IPS-NIHi7 (cell line): ENCODE data around the gene RAVER1.
A peak's percentile ranks its signal among the peaks of the same experiment; 100 is the strongest.

ENCODE experiments used
- DNase-seq: peaks from one replicate; pipeline ENCODE4 v3.0.0; 2012; ENCODE audit warnings: mixed read lengths; ENCODE audit errors: extremely low spot score

Gene RAVER1

DNA sequence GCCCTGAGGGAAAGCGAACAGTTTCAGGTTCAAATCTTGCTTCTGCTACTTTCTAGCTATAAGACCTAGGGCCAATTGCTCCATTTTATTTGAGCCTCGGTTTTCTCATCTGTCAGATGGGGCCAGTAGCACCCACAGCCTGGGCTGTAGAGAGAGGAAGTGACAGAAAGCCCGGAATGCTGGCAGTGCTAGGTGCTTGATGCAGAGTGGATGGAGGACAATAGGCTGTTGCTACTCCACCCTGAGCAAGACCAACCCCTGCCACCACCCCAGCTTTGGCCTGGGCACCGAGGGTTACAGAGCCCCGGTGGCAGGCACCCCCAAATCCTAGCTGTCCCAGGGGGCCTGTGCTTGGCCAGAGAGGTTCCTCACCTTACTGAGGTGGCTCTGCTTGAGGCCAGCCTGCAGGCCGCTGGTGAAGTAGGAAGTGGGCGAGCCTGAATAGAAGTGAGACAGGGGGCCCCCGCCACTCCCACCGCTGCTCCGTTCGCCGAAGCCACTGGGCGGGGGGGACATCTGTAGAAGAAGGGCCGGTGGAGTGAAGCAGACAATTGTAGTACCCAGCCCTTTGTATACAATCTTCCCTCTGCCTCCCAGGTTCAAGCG is 15.4 kb downstream of the RAVER1 start:
- DNase-seq: no peak

- no peak for DNase-seq
Observed at GRCh38 chr19:10317045-10317856, 16.1 kb downstream of the RAVER1 start.

- no peak for DNase-seq
Observed at GRCh38 chr19:10316229-10317044, 16.9 kb downstream of the RAVER1 start.

DNA sequence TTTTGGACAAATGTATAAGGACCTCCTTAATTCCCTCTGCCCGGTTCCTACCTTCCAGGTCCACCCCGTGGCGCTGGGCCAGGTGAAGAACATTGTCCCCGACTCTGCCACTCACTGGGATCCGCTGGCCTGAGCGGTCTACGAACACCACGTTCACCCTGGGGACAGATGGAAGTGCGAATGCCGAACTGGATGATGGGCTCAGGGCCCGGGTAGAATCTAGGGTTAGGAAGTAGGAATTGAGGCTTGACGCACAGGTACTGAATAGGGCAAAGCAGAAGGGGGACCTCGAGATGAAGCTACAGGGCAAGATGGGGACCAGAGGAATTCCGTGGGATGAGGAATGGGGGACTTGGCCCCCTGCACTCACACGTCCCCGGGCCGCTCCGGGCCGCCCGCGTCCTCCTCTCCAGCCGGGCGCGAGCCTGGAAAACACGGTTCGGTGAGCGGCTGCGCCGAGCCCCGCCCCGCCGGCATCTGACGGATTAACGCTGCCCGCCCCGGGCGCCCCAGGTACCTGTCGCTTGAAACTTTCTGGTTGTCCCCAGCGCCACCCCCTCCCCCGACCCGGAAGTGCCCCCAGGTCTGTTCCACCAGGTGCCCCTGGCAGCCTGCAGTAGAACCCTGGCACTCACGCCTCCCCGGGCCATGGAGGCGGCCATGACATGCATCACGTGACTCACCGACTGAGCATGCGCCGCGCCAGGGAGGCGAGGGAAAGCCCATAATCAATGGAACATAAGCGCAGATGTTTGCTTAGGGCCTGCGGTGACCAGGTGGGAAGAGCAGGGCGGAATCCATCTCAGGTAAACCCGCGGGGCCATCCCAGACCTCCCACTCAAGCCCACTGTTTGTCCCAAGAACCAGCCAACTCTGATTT is 17.8 kb downstream of the RAVER1 start, which contains the start of gene FDX2:
Gene FDX2, minus strand, starts transcription at position 681 of the 880 bp plus-strand sequence. Its CDS starts 19 bp downstream, at position 662.
- DNase-seq: peak; percentile 95

GRCh38 chr19:10309423-10309822 is 23.9 kb downstream of the RAVER1 start, which contains the start of gene ZGLP1:
Gene ZGLP1 (minus strand): TSS chr19:10309815.
- DNase-seq: no peak

DNA sequence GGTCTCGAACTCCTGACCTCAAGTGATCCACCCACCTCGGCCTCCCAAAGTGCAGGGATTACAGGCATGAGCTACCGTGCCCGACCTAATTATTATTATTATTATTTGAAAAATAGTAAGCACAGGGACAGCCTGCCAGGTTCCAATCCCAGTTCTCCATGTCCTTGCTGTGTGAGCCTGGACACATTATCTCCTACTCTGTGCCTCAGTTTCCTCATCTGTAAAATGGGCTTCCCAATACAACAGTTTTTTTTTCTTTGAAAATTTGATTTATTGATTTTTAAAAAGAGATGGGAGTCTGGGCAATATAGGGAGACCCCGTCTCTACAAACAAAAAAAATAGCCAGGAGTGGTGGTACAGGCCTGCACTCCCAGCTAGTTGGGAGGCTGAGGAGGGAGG is 27.0 kb downstream of the RAVER1 start:
- DNase-seq: no peak

- DNase-seq: no peak
Observed at GRCh38 chr19:10305139-10305806, 28.1 kb downstream of the RAVER1 start.

DNA sequence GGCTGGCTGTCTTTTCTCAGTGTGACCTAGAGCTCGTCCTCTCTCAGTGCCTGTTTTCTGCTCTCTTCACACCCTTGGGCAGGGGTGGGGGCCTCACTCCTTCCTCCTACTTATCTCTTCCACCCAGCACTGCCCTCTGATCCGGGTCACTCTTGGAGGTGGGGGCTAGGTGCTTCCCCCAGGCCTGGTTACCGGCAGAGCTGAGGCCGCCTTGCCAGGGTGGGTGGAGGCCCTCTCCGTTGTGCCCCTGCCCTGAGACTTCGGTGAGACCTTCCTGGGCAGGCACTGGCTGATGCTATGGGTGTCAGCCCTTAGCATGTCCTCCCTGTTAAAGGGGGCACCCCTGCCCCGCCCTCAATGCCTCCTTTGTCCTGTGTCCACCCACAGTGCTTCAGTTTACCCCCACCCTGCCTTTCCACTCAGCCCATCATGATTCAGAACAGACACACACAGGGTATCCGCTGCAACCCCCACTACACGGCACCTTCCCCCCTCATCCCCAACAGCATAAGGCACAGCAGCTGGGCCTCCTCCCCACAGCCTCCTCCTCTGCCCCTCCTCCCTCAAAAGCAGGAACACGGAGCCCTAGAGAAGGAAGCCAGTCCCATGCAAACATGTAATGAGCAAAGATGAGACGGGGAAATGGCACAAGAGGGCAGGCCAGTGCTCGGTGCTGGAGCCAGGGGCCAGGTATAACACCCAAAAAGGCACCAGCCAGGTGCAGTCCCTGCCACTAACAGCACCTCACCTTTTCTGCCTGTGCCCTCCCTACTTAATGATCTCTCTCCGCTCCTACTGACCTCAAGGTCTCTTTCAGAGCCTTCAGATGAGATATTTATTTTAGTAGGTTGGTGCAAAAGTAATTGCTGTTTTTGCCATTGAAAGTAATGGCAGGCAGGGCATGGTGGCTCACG is 33.5 kb downstream of the RAVER1 start:
- DNase-seq: no peak

- DNase-seq: peak; percentile 61
Observed at GRCh38 chr19:10295847-10296591, 37.3 kb downstream of the RAVER1 start.

- DNase-seq: no peak
Observed at GRCh38 chr19:10295305-10295846, 38.0 kb downstream of the RAVER1 start.

DNA sequence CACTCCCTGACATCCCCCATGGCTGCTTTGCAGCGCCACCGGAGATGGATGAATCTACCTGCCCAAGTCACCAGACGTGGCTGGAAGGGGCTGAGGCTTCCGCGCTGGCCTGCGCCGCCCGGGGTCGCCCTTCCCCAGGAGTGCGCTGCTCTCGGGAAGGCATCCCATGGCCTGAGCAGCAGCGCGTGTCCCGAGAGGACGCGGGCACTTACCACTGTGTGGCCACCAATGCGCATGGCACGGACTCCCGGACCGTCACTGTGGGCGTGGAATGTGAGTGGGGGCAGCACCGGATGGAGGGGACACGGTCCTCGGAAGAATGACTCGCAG is 39.0 kb downstream of the RAVER1 start:
- peak; percentile 61 for DNase-seq

- DNase-seq: no peak
Observed at GRCh38 chr19:10293637-10294367, 39.5 kb downstream of the RAVER1 start.

- DNase-seq: no peak
Observed at GRCh38 chr19:10292789-10293636, 40.3 kb downstream of the RAVER1 start.

- DNase-seq: peak; percentile 86
Observed at GRCh38 chr19:10292206-10292788, 41.0 kb downstream of the RAVER1 start.

DNA sequence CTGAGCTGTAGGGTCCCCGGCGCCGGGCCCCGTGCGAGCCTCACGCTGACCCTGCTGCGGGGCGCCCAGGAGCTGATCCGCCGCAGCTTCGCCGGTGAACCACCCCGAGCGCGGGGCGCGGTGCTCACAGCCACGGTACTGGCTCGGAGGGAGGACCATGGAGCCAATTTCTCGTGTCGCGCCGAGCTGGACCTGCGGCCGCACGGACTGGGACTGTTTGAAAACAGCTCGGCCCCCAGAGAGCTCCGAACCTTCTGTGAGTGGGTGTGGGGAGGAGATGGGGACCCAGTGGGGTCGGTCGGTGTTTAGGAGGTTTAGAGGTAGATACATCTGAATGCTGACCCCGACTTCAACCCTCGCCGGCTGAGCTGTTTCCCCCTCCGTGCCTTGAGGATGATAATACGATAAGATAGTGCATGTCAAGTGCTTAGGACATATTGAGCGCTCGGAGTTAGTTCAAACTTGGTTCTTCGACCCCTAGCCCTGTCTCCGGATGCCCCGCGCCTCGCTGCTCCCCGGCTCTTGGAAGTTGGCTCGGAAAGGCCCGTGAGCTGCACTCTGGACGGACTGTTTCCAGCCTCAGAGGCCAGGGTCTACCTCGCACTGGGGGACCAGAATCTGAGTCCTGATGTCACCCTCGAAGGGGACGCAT is 41.6 kb downstream of the RAVER1 start:
- DNase-seq: no peak

DNA sequence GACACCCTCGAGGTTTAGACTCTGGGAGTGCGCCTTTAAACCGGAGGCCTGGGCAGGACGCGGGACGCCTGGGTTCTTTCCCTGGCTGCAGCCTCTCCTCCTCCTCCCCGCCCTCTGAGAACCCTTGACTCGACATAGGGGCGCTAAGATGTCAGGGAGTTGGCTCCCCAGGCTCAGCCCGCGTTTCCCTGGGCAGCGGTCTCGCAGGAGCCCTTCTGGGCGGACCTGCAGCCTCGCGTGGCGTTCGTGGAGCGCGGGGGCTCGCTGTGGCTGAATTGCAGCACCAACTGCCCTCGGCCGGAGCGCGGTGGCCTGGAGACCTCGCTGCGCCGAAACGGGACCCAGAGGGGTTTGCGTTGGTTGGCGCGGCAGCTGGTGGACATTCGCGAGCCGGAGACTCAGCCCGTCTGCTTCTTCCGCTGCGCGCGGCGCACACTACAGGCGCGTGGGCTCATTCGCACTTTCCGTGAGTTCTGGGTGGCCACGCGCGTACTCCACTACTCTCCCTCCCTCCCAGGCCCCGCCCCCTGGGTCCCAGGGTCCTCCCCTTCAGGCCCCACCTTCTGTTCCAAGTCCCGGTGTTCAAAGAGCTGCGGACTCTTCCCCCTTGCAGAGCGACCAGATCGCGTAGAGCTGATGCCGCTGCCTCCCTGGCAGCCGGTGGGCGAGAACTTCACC is 42.3 kb downstream of the RAVER1 start:
- peak; percentile 44 for DNase-seq
